Epithelial cell of alveolus of lung (primary cell): ENCODE data around the gene TERC. TPM values are rescaled to one million over a fixed set of nuclear protein-coding genes. Genes with fewer than 3 reads are reported as not detected.

Experiments used
- total RNA-seq: library from RNA; depleted of rRNA; stranded (reverse); fragments of >200 nt; gene quantifications from 2 replicates; pipeline ENCODE4 v1.2.1, GENCODE V29; 2015

The TERC gene
- 234 and 424 TPM in 2 replicates for total RNA-seq

DNA sequence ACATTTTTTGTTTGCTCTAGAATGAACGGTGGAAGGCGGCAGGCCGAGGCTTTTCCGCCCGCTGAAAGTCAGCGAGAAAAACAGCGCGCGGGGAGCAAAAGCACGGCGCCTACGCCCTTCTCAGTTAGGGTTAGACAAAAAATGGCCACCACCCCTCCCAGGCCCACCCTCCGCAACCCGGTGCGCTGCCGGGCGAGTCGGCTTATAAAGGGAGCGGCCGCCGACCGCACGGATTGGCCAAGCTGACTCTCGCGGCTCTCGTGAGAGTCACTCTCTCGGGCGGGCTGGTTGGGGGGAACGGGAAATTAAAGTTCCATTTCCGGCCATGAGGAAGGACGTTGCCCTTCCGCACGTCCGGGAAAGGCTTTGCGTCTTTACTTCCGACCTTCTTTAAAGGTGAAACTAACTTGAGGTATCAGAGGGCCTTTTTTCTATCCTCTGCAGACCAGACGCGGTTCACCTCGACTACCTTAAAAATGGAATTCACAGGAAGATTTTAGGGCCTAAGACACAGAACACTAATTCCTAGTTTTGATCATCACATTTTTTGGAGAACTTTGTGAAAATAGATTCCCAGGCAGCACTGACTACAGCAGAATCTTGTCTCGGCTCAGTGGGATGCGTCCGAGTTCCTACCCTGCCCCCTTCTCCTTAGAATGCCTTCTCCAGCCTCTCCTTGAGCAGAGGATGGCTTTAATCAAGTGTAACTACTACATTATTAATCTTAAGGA, at the start of gene TERC:
Gene TERC (minus strand): TSS at position 179 of the 731 bp plus-strand sequence.

DNA sequence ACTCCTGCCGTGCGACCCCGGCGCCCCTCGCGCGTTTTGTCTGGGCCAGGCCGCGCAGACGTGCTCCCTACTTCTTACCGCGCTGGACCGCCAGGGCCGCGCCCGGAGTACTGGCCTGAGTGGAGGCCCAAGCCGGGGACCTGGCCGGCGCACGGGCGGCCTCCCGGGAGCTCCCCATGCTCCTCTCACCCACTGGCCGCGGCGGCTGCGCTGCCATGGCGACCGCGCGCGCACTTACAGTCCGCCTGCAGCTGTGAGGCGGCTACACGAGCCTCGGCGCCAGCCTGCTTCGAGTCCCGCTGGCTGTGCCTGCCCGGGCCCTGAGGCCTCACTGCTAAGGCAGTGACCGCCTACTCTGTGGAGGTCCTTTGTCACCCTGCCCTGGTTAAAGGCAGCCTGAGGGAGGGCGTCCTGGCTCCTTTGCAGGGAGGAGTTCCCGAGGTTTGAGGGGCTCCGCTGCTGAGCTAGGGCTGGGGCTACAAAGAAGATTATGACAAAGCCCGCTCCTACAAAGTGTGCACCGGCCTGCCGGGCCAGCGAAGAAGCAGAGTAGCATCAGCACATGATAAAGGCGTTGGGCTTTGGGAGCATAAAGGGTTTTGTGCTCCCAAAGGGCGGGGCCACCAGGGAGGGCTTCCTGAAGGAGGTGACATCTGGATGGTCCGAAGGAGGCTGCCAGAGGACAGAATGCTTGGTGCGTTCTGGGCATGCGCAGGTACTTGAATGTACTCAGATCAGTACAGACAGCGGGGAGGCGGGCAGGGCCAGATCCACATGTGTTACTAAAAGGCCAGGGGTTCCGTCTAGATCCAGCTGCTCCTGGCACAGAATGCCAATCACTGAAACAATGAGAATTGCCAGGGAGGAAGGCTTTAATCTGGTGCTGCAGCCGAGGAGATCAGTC, 47.7 kb upstream of the TERC start, which contains the start of the genes LRRC34 and LRRIQ4:
Gene LRRC34 (minus strand): TSS at position 573 of the 904 bp plus-strand sequence. CDS start 356 bp downstream, at position 217.
Gene LRRIQ4 (plus strand): TSS at position 539 of the 904 bp plus-strand sequence. CDS start 9,052 bp downstream, outside the sequence.

DNA sequence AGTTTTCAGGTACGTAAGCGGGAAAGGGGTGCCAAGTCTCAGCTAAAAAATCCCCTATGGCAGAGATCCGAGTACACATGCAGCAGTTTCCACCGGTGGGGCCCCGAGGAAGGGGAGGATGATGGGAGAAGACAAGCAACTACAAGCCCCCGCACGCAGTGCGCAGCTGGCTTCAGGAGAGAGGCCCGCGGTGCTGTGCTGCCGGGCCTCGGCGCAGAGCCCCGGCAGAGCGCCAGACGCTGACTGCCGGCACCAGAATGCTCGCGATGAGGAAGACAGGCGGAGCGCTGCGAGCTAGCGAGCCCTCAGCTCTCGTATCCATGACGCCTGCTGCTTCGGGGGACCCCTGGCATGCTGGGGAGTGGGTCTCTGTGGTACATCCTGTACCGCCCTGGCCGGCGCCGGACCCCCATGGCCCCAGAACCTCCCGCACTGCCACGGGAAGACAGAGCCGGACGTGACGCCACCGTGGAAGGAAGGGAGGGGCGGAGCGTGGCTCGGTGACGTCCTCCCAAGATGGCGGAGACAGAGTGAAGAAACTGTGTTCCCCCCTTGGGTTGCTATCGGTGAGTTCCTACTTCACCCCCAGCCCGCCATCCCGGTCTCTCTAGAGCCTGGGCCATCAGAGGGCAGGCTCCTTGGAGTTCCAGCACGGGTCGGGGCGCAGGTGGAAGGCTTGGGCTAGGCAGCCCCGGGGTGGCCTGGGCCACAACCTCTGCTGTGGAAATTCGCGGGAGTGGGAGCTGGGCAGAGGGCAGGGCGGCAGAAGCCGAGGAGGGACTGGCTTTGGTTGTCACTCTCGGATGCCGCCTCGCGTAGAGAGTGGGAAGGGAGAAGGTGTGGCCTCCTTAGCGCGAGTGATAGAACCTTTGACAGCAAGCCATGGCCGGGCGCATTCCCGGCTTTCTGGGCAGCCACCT, 8.3 kb upstream of the TERC start, which contains the start of gene MYNN:
Gene MYNN (plus strand): TSS at position 500 of the 920 bp plus-strand sequence. CDS start 900 bp downstream, outside the sequence.

DNA sequence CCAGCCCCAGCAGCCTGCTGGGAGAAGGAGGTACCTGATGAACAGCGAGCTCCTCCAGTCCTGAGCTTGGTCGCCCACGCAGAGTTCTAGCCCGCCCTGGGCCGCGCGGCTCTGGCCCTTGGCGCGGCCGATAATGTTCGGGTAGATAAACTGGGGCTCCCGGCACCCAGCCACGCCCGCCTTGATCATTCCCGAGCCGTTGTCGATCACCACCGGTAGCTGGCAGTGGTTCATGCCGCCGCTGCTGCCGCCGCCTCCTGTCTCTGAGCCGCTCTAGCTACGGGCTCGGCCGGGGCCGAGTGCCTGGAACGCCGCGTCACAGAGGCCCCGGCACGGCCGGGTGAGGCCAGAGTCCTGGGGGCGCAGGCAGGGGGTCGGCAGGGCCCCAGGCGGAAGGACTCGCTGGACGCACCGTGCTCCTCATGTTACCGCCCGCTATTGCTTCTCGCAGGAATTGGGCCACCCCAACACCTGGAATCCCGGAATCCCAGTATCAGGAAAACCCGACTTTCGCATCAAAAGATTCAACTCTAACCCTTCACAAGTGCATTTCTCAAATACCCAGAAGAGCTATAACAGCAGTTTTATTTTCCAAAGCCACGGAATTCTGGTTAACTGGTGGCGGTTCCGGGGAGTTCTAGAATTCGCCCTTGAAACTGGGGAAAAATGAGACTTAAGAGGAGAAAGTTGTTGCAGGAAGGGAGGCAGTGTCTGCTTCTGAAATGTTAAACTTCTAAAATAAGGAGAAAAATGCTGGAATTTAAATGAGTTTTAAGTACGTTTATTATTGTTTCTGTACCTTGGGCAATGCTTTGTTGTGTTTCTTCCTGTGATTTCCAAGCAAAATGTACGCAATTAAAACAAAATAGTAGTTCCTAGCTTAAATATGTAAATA, 4.7 kb upstream of the TERC start, which contains the start of gene ACTRT3:
Gene ACTRT3 (minus strand): TSS at position 275 of the 895 bp plus-strand sequence. CDS start 41 bp downstream, at position 234.

Other genes with a start within 250 kb of the TERC start
- 11.6 and 23.5 TPM in 2 replicates for gene MECOM, start 101.3 kb downstream of the TERC start, total RNA-seq
- gene ACTRT3, start 4.5 kb upstream of the TERC start, total RNA-seq: 3.7 and 3.9 TPM in 2 replicates
- 13.3 and 17.2 TPM in 2 replicates for gene MYNN, start 8.3 kb upstream of the TERC start, total RNA-seq
- not detected in 2 replicates for gene LRRIQ4, start 47.8 kb upstream of the TERC start, total RNA-seq
- gene LRRC34, start 47.8 kb upstream of the TERC start, total RNA-seq: 1.9 and 2.9 TPM in 2 replicates
- not detected in 2 replicates for gene LRRC31, start 104.9 kb upstream of the TERC start, total RNA-seq
- gene SAMD7, start 146.5 kb upstream of the TERC start, total RNA-seq: not detected in 2 replicates
- gene SEC62, start 201.7 kb upstream of the TERC start, total RNA-seq: 23.4 and 29.1 TPM in 2 replicates